ENCODE results near the gene PRSS56. TPM values are rescaled to one million over a fixed set of nuclear protein-coding genes. Genes with fewer than 3 reads are reported as not detected.

PRSS56 gene
- total RNA-seq, 3 donors from 2014 or later = not detected

- DNase-seq (ENCODE audit: low spot score in 2 of 2) = peak in 1 of 2 donors; percentile 45
- intact Hi-C loops (cut with DNase I; ENCODE audit: low total_unique reads) = no loop called here
- Histone ChIP-seq H3K9me3 (no peaks in the 10 kb centered on the region), H3K4me3 (no peak overlapping the region), H3K4me1 (no peaks in the 10 kb centered on the region), H3K27me3 (peaks cover 0 to 33% of the 10 kb centered on the region in 2 donors), H3K36me3 (no peaks in the 10 kb centered on the region), H3K27ac (no peak overlapping the region)
- TF ChIP-seq, protein P1, sequence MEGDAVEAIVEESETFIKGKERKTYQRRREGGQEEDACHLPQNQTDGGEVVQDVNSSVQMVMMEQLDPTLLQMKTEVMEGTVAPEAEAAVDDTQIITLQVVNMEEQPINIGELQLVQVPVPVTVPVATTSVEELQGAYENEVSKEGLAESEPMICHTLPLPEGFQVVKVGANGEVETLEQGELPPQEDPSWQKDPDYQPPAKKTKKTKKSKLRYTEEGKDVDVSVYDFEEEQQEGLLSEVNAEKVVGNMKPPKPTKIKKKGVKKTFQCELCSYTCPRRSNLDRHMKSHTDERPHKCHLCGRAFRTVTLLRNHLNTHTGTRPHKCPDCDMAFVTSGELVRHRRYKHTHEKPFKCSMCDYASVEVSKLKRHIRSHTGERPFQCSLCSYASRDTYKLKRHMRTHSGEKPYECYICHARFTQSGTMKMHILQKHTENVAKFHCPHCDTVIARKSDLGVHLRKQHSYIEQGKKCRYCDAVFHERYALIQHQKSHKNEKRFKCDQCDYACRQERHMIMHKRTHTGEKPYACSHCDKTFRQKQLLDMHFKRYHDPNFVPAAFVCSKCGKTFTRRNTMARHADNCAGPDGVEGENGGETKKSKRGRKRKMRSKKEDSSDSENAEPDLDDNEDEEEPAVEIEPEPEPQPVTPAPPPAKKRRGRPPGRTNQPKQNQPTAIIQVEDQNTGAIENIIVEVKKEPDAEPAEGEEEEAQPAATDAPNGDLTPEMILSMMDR (IDR thresholded peaks at IDR 0.05) = no peak
- TF ChIP-seq POLR2AphosphoS5 (IDR thresholded peaks at IDR 0.05) = no peak
- TF ChIP-seq POLR2A (IDR thresholded peaks at IDR 0.05) = no peak
Measured at GRCh38 chr2:232477751-232478510, 42.3 kb upstream of the PRSS56 start.

GRCh38 chr2:232478571-232479340 is 41.4 kb upstream of the PRSS56 start:
- Histone ChIP-seq H3K36me3 (no peaks in the 10 kb centered on the region), H3K4me1 (no peaks in the 10 kb centered on the region), H3K9me3 (no peaks in the 10 kb centered on the region), H3K27me3 (peaks cover 0 to 35% of the 10 kb centered on the region in 2 donors), H3K4me3 (no peak overlapping the region), H3K27ac (no peak overlapping the region)
- no peak for DNase-seq (ENCODE audit: low spot score in 2 of 2)
- TF ChIP-seq POLR2AphosphoS5 (IDR thresholded peaks at IDR 0.05) (no peak), POLR2A (IDR thresholded peaks at IDR 0.05) (no peak)
- TF ChIP-seq, protein P1 (IDR thresholded peaks at IDR 0.05) = no peak
- intact Hi-C loops (cut with DNase I; ENCODE audit: low total_unique reads) = no loop called here

GRCh38 chr2:232479341-232480200 is 40.6 kb upstream of the PRSS56 start:
- Histone ChIP-seq H3K4me3 (no peak overlapping the region), H3K9me3 (no peaks in the 10 kb centered on the region), H3K27ac (no peak overlapping the region), H3K4me1 (no peaks in the 10 kb centered on the region), H3K27me3 (peaks cover 0 to 38% of the 10 kb centered on the region in 2 donors), H3K36me3 (no peaks in the 10 kb centered on the region)
- DNase-seq (ENCODE audit: low spot score in 2 of 2) = no peak
- TF ChIP-seq, protein P1 (IDR thresholded peaks at IDR 0.05) = no peak
- no peak for TF ChIP-seq POLR2A (IDR thresholded peaks at IDR 0.05)
- TF ChIP-seq POLR2AphosphoS5 (IDR thresholded peaks at IDR 0.05) = no peak
- intact Hi-C loops (cut with DNase I; ENCODE audit: low total_unique reads) = no loop called here

GRCh38 chr2:232480201-232481190 is 39.7 kb upstream of the PRSS56 start:
- H3K27ac ChIP-seq = no peak overlapping the region
- TF ChIP-seq POLR2AphosphoS5 (IDR thresholded peaks at IDR 0.05) (no peak), POLR2A (IDR thresholded peaks at IDR 0.05) (no peak)
- TF ChIP-seq, protein P1 (IDR thresholded peaks at IDR 0.05) = no peak
- peak in 1 of 2 donors; percentile 45 for DNase-seq (ENCODE audit: low spot score in 2 of 2)
- intact Hi-C loops (cut with DNase I; ENCODE audit: low total_unique reads) = no loop called here
- H3K27me3 ChIP-seq = peaks cover 0 to 41% of the 10 kb centered on the region in 2 donors
- no peaks in the 10 kb centered on the region for H3K4me1 ChIP-seq
- no peaks in the 10 kb centered on the region for H3K36me3 ChIP-seq
- H3K9me3 ChIP-seq = no peaks in the 10 kb centered on the region
- no peak overlapping the region for H3K4me3 ChIP-seq

Measured in breast epithelium (tissue), 4 donors.